ENCODE measurements around the gene NF1. TPM values are rescaled to one million over a fixed set of nuclear protein-coding genes. Genes with fewer than 3 reads are reported as not detected.

The NF1 gene
- total RNA-seq, 1 experiment from 2014 or later = 41.0 TPM

Small RNA genes lying within 50 kb of the gene (small RNA-seq; reads per million reads assigned to genes)
- not detected for gene MIR4733

Other genes with a start within 250 kb of the NF1 start
- gene TEFM, start 188.7 kb upstream of the NF1 start, total RNA-seq (2014; rRNA removed; shearing (Covaris generic)) = 7.3 and 7.5 TPM in 2 replicates
- gene ADAP2, start 173.0 kb upstream of the NF1 start, total RNA-seq (2014; rRNA removed; shearing (Covaris generic)) = 0.08 TPM in 1 of 2 replicates, not detected in the other
- gene RNF135, start 123.9 kb upstream of the NF1 start, total RNA-seq (2014; rRNA removed; shearing (Covaris generic)) = 4.8 and 4.9 TPM in 2 replicates
- gene OMG, start 202.3 kb downstream of the NF1 start, total RNA-seq (2014; rRNA removed; shearing (Covaris generic)) = not detected in 2 replicates
- gene EVI2B, start 219.1 kb downstream of the NF1 start, total RNA-seq (2014; rRNA removed; shearing (Covaris generic)) = not detected in 2 replicates
- gene EVI2A, start 226.6 kb downstream of the NF1 start, total RNA-seq (2014; rRNA removed; shearing (Covaris generic)) = not detected in 2 replicates